ENCODE data around the gene WDFY2.
"Not testable (repeated sequence)": the region's sequence is repeated elsewhere in the genome, so short reads cannot be mapped to it uniquely, and the experiment has no call there.

Gene WDFY2

DNA sequence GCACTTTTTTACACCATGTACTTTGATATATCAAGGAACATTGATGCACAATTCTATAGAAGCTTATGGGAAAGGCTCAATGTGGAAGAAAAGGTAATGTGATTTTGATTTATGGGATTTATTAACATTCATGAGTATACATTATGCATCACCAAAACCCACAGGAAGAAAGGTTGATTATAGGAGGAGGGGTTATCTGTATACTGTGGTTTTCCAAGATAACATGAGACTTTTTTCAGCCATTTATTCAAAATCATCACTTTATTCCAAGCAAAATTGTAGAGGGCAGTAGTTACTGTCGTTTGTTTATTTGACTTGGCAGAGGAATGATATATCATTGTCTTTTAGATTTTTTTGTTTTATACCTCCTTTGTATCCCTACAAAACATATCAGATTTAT, 54.9 kb downstream of the WDFY2 start:
- Histone ChIP-seq H3K27ac (ENCODE audit: low read length) (no peak overlapping the region), H3K9me3 (ENCODE audit: insufficient read depth, low read depth, low read length) (no peaks in the 10 kb centered on the region), H3K36me3 (ENCODE audit: insufficient read depth, low read depth, low read length) (no peaks in the 10 kb centered on the region), H3K27me3 (ENCODE audit: insufficient read depth, low read length) (no peaks in the 10 kb centered on the region), H3K9ac (ENCODE audit: low read depth, low read length) (peak overlapping the region; percentile 3; the same call in 1 of the 2 replicates), H3K4me1 (ENCODE audit: insufficient read depth, low read length) (peaks cover 55% of the 10 kb centered on the region), H3K4me3 (ENCODE audit: low read length) (no peak overlapping the region)

DNA sequence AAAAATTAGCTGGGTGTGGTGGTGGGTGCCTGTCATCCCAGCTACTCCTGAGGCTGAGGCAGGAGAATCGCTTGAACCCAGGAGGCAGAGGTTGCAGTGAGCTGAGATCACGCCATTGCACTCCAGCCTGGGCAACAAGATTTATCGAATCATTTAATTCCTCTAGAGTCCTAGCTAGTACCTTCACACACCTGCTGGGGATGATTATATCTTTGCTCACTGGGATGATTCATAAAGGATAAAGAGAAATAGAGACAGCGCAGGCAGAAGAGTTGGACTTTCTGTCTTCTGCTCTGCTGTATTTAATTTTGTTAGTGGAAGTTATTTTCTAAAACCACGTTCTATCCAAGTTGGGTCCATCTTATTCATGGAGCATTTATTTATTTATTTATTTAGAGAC, 56.4 kb downstream of the WDFY2 start:
- H3K4me3 ChIP-seq (ENCODE audit: low read length); H3K27ac ChIP-seq (ENCODE audit: low read length); H3K36me3 ChIP-seq (ENCODE audit: insufficient read depth, low read depth, low read length); H3K27me3 ChIP-seq (ENCODE audit: insufficient read depth, low read length); H3K9ac ChIP-seq (ENCODE audit: low read depth, low read length); H3K9me3 ChIP-seq (ENCODE audit: insufficient read depth, low read depth, low read length): not testable (repeated sequence)
- H3K4me1 ChIP-seq (ENCODE audit: insufficient read depth, low read length) = peaks cover 65% of the 10 kb centered on the region

DNA sequence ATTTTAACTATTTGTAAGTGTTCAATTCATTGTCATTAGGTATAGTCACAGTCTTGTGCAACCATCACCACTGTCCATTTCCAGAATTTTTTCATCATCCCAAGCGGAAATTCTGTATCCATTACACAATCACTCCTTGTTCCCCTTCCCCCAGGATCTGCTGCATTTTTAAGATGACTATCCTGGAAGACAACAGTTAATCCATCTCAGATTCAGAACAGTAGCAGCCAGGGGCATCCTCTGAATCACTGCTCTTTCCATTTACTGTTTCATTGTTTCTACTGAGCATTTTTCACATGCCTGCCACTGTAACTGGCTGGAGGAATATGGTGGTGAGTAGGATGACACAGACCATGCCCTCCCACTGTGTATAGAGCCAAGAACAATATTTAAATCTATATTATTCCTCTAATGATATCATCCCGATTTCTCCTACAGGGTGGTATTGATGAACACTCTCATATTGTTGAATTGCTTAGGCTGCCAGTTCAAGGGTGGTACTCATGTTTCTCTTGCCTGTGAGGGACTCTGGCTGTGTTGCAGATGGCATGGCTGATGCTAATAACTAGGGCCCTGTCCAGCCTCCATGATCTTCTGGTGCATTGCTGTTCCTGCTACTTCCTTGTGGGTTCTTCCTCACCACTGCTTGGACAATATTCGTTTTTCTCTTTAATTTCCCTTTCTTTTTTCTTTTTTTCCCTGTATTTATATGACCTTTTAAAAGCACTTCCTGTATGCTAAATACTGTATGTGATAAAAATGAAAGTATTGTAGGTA, 59.0 kb downstream of the WDFY2 start:
- H3K36me3 ChIP-seq (ENCODE audit: insufficient read depth, low read depth, low read length) = no peaks in the 10 kb centered on the region
- H3K4me1 ChIP-seq (ENCODE audit: insufficient read depth, low read length) = peaks cover 55% of the 10 kb centered on the region
- peak overlapping the region; percentile 77 for H3K27ac ChIP-seq (ENCODE audit: low read length)
- no peaks in the 10 kb centered on the region for H3K9me3 ChIP-seq (ENCODE audit: insufficient read depth, low read depth, low read length)
- no peak overlapping the region; the same call in 1 of the 2 replicates for H3K4me3 ChIP-seq (ENCODE audit: low read length)
- H3K27me3 ChIP-seq (ENCODE audit: insufficient read depth, low read length) = no peaks in the 10 kb centered on the region
- peak overlapping the region; percentile 78; the same call in 1 of the 2 replicates for H3K9ac ChIP-seq (ENCODE audit: low read depth, low read length)

DNA sequence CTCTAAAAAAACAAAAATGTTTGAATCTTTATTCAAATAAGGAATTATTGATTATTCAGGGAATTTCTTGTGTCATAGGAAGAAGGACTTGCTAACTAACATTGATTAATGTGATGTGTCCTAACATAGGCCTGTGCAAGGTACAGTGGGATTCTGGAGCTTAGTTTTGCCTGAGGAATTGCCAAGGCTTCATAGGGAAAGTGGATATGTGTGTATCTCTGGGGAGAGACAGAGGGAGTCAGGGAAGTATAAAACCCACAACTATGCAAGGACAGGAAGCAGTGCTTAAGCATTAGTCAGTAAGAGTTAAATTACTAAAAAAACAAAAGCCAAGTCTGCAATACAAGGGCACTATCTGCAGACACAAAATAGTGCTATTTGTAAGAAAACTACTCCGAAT, 59.6 kb downstream of the WDFY2 start:
- H3K4me3 ChIP-seq (ENCODE audit: low read length) = peak overlapping the region; percentile 9; the same call in 1 of the 2 replicates
- peak overlapping the region; percentile 77 for H3K27ac ChIP-seq (ENCODE audit: low read length)
- H3K36me3 ChIP-seq (ENCODE audit: insufficient read depth, low read depth, low read length) = no peaks in the 10 kb centered on the region
- peak overlapping the region; percentile 78; the same call in 1 of the 2 replicates for H3K9ac ChIP-seq (ENCODE audit: low read depth, low read length)
- H3K4me1 ChIP-seq (ENCODE audit: insufficient read depth, low read length) = peaks cover 51% of the 10 kb centered on the region
- no peaks in the 10 kb centered on the region for H3K27me3 ChIP-seq (ENCODE audit: insufficient read depth, low read length)
- no peaks in the 10 kb centered on the region for H3K9me3 ChIP-seq (ENCODE audit: insufficient read depth, low read depth, low read length)

DNA sequence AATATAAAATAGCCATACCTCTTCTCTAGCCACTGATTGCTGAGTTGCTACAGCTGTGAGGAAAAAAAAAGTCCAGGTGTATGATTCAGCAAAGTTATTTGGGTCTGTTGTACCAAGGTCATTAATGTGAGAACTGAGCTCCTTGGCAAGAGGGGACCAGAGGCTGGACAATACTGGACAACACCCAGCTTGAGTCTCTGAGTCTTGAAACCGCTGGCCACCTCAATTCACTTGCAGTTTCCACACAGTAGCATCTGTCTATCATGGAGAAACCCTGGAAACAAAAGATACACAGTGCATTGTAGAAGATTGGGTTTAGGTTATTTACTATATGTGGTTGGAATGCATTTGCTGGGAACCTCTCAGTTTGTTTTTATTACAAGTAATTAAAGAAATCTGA, 60.4 kb downstream of the WDFY2 start:
- no peaks in the 10 kb centered on the region for H3K36me3 ChIP-seq (ENCODE audit: insufficient read depth, low read depth, low read length)
- H3K4me3 ChIP-seq (ENCODE audit: low read length) = peak overlapping the region; percentile 2; the same call in 1 of the 2 replicates
- peaks cover 44% of the 10 kb centered on the region for H3K4me1 ChIP-seq (ENCODE audit: insufficient read depth, low read length)
- peak overlapping the region; percentile 77 for H3K27ac ChIP-seq (ENCODE audit: low read length)
- H3K9ac ChIP-seq (ENCODE audit: low read depth, low read length) = peak overlapping the region; percentile 78; the same call in 1 of the 2 replicates
- H3K27me3 ChIP-seq (ENCODE audit: insufficient read depth, low read length) = no peaks in the 10 kb centered on the region
- no peaks in the 10 kb centered on the region for H3K9me3 ChIP-seq (ENCODE audit: insufficient read depth, low read depth, low read length)

- H3K9ac ChIP-seq (ENCODE audit: low read depth, low read length) = peak overlapping the region; percentile 78; the same call in 1 of the 2 replicates
- H3K9me3 ChIP-seq (ENCODE audit: insufficient read depth, low read depth, low read length) = no peaks in the 10 kb centered on the region
- H3K27ac ChIP-seq (ENCODE audit: low read length) = peak overlapping the region; percentile 6
- no peaks in the 10 kb centered on the region for H3K27me3 ChIP-seq (ENCODE audit: insufficient read depth, low read length)
- H3K4me3 ChIP-seq (ENCODE audit: low read length) = peak overlapping the region; percentile 44; the same call in 1 of the 2 replicates
- H3K4me1 ChIP-seq (ENCODE audit: insufficient read depth, low read length) = peaks cover 44% of the 10 kb centered on the region
- no peaks in the 10 kb centered on the region for H3K36me3 ChIP-seq (ENCODE audit: insufficient read depth, low read depth, low read length)
Measured at GRCh38 chr13:51645154-51645650, 60.9 kb downstream of the WDFY2 start.

DNA sequence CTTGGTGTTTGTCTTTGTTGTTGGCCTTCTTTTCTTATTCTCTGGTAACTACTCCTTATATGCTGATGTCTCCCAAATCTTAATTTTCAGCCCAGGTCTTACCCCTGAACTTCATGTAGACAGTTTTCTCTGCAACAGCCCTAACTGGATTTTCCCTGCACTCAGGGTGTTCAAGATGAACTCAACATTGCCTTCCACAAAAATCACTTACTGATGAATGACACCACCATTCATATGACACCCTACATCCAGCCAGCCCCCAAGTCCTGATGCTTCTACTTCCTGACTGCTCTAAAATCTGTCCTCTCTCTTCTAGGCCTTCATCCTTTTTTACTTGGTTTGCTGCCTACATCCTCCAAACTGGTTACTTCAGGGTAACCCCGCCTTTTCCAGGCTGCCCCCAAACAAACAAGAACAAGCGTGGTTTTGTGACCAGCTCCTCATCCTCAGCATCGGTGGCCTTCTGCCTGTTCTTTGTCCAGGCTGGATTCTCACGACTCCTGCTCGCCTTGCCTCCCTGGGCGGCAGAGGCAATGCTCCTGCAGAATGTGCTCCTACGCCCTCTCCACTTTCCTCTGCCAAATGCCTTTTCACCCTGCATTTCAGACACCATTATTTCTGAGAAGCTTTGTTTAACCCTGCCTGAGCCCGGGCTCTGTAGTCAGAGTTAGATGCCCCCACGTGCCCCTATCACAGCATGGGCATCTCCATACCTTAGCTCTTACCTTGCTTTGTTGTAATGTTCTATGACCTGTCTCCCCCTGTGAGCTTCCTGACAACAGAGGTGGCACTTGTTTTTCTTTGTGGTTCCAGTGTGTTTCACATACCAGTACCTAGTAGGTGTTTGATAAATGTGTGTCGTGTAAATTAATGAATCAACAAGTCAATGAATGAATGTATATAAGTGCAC, 61.8 kb downstream of the WDFY2 start:
- no peaks in the 10 kb centered on the region for H3K36me3 ChIP-seq (ENCODE audit: insufficient read depth, low read depth, low read length)
- peak overlapping the region; percentile 78 for H3K9ac ChIP-seq (ENCODE audit: low read depth, low read length)
- H3K27ac ChIP-seq (ENCODE audit: low read length) = peak overlapping the region; percentile 6
- H3K4me1 ChIP-seq (ENCODE audit: insufficient read depth, low read length) = peaks cover 44% of the 10 kb centered on the region
- peak overlapping the region; percentile 44; the same call in 1 of the 2 replicates for H3K4me3 ChIP-seq (ENCODE audit: low read length)
- no peaks in the 10 kb centered on the region for H3K9me3 ChIP-seq (ENCODE audit: insufficient read depth, low read depth, low read length)
- H3K27me3 ChIP-seq (ENCODE audit: insufficient read depth, low read length) = no peaks in the 10 kb centered on the region

- Histone ChIP-seq H3K9me3 (ENCODE audit: insufficient read depth, low read depth, low read length) (no peaks in the 10 kb centered on the region), H3K27me3 (ENCODE audit: insufficient read depth, low read length) (no peaks in the 10 kb centered on the region), H3K27ac (ENCODE audit: low read length) (no peak overlapping the region), H3K4me3 (ENCODE audit: low read length) (peak overlapping the region; percentile 44), H3K36me3 (ENCODE audit: insufficient read depth, low read depth, low read length) (no peaks in the 10 kb centered on the region), H3K4me1 (ENCODE audit: insufficient read depth, low read length) (peaks cover 44% of the 10 kb centered on the region), H3K9ac (ENCODE audit: low read depth, low read length) (peak overlapping the region; percentile 78; the same call in 1 of the 2 replicates)
Measured at GRCh38 chr13:51647067-51647466, 62.8 kb downstream of the WDFY2 start.

- H3K27ac ChIP-seq (ENCODE audit: low read length); H3K27me3 ChIP-seq (ENCODE audit: insufficient read depth, low read length); H3K36me3 ChIP-seq (ENCODE audit: insufficient read depth, low read depth, low read length); H3K9ac ChIP-seq (ENCODE audit: low read depth, low read length); H3K4me3 ChIP-seq (ENCODE audit: low read length); H3K4me1 ChIP-seq (ENCODE audit: insufficient read depth, low read length): not testable (repeated sequence)
- peaks cover 16% of the 10 kb centered on the region for H3K9me3 ChIP-seq (ENCODE audit: insufficient read depth, low read depth, low read length)
Measured at GRCh38 chr13:51652193-51652592, 67.9 kb downstream of the WDFY2 start.

DNA sequence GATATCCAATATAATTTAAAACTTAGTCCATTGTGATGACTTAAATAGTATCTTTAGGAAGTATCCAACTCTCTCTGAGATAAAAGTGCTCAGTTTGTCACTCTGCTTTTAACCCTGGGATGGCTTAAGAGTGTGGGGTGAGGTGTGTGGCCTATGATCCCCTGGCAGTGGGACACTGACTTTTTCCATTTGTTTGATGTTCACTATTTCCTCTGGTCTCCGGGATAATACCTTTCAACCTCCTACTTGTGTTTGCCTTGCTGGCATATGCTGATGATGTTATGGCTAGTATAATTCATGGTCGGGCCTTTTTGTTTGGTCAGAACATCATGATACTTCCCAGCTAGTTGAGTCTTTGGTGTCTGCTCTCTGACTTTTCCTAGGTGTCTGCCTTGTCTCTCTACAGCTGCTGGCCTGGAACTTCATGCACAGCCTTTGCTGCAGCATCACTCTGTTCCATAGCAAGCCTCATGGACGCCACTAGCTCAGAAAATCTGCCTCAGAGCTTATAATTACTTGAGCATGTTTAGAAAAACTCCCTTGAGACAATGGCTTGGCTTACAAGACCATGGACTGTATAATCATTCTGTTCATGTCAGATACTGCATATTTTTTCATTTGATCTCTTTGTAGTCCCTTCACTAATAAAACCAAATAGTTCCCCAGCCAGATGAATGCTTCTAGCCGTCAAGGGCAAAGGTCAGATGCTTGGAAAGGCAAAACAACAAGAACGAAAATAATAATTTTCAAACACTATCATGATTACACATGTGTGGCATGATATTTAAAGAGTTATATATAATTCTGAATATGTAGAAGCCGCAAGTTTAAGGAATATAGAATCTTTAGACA, 75.2 kb downstream of the WDFY2 start:
- Histone ChIP-seq H3K9me3 (ENCODE audit: insufficient read depth, low read depth, low read length) (peaks cover 8% of the 10 kb centered on the region), H3K27ac (ENCODE audit: low read length) (no peak overlapping the region), H3K27me3 (ENCODE audit: insufficient read depth, low read length) (no peaks in the 10 kb centered on the region), H3K4me3 (ENCODE audit: low read length) (no peak overlapping the region), H3K4me1 (ENCODE audit: insufficient read depth, low read length) (peaks cover 6% of the 10 kb centered on the region; the same call in 1 of the 2 replicates), H3K36me3 (ENCODE audit: insufficient read depth, low read depth, low read length) (peaks cover 9% of the 10 kb centered on the region; the same call in 1 of the 2 replicates), H3K9ac (ENCODE audit: low read depth, low read length) (no peak overlapping the region)

DNA sequence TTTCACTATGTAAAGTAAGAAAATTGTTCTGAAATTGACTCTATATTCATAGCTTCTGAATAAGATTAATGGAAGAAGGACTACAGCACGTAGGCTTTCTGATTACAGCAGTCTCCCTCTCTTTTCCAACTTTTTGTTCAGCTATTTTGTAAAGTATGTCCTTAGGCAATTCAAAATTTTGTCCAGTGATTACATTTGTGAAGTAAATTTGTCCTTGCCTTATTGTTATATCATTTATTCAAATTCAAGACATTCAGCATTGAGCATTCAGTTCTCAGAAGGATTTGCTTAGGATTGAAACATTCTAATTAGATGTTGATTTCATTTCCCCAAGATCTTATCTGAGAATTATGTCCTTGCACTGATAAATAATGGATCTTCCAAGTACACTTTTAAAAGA, 76.6 kb downstream of the WDFY2 start:
- H3K27ac ChIP-seq (ENCODE audit: low read length) = no peak overlapping the region
- no peaks in the 10 kb centered on the region; the same call in 1 of the 2 replicates for H3K9me3 ChIP-seq (ENCODE audit: insufficient read depth, low read depth, low read length)
- no peaks in the 10 kb centered on the region for H3K27me3 ChIP-seq (ENCODE audit: insufficient read depth, low read length)
- H3K36me3 ChIP-seq (ENCODE audit: insufficient read depth, low read depth, low read length) = peaks cover 9% of the 10 kb centered on the region; the same call in 1 of the 2 replicates
- H3K4me1 ChIP-seq (ENCODE audit: insufficient read depth, low read length) = peaks cover 6% of the 10 kb centered on the region; the same call in 1 of the 2 replicates
- no peak overlapping the region for H3K4me3 ChIP-seq (ENCODE audit: low read length)
- H3K9ac ChIP-seq (ENCODE audit: low read depth, low read length) = no peak overlapping the region
